Vagina (tissue), 2 donors: ENCODE results near the gene P3H2. TPM values are rescaled to one million over a fixed set of nuclear protein-coding genes. Genes with fewer than 3 reads are reported as not detected.

ENCODE experiments used
- DNase-seq, 2 donors: peaks; one replicate each; pipeline ENCODE4 v3.0.0-alpha.2; 2017; ENCODE audit errors: extremely low spot score in 2 of 2
- H3K27ac ChIP-seq: fragments of 200-600 bp; sonication (generic); one replicate; pipeline ENCODE4 v1.5.1; 2019
- H3K27me3 ChIP-seq: fragments of 200-600 bp; sonication (generic); one replicate; pipeline ENCODE4 v1.5.1; 2019
- H3K36me3 ChIP-seq, 2 donors: fragments of 200-600 bp; sonication (generic); one replicate each; pipeline ENCODE4 v1.5.1; 2017 to 2019
- H3K4me1 ChIP-seq: fragments of 200-600 bp; sonication (generic); one replicate; pipeline ENCODE4 v1.5.1; 2019
- H3K4me3 ChIP-seq, 2 donors: fragments of 200-600 bp; sonication (generic); 1 replicate in 1 of 2; 2 replicates in 1 of 2; pipeline ENCODE4 v1.5.1; 2016 to 2019
- H3K9me3 ChIP-seq: fragments of 200-600 bp; sonication (generic); one replicate; pipeline ENCODE4 v1.5.1; 2019
- POLR2A ChIP-seq, 2 donors: fragments of 450-650 bp; IDR thresholded peaks; one replicate each; pipeline ENCODE4 v1.6.1; 2017; ENCODE audit warnings: antibody characterized with exemption in 2 of 2, mild to moderate bottlenecking in 2 of 2, moderate library complexity in 2 of 2
- POLR2AphosphoS5 ChIP-seq, 2 donors: sonication (generic); formaldehyde crosslinking; IDR thresholded peaks; one replicate each; pipeline ENCODE4 v1.9.0; 2017; ENCODE audit warnings: antibody characterized with exemption in 2 of 2, mild to moderate bottlenecking in 2 of 2, low read depth in 1 of 2; ENCODE audit not compliant: insufficient read depth in 1 of 2
- intact Hi-C: fragments of 100-400 bp; cut with DNase I; formaldehyde crosslinking; loops from one replicate; pipeline ENCODE4 v1.15.1; 2023
- total RNA-seq: library from RNA; depleted of rRNA; stranded (reverse); fragments of >200 nt; gene quantifications from one replicate; pipeline ENCODE4 v1.2.3, GENCODE V29; 2016
- TF ChIP-seq, protein P1 (sequence below), 3 experiments: fragments of 450-650 bp in 2 of 3; fragments of 200-600 bp in 1 of 3; sonication (generic) in 1 of 3; IDR thresholded peaks; one replicate each; pipeline ENCODE4 v1.5.1; 2017 to 2019; ENCODE audit warnings: antibody characterized with exemption in 3 of 3, mild to moderate bottlenecking in 2 of 3, moderate library complexity in 2 of 3

Gene P3H2, protein sequence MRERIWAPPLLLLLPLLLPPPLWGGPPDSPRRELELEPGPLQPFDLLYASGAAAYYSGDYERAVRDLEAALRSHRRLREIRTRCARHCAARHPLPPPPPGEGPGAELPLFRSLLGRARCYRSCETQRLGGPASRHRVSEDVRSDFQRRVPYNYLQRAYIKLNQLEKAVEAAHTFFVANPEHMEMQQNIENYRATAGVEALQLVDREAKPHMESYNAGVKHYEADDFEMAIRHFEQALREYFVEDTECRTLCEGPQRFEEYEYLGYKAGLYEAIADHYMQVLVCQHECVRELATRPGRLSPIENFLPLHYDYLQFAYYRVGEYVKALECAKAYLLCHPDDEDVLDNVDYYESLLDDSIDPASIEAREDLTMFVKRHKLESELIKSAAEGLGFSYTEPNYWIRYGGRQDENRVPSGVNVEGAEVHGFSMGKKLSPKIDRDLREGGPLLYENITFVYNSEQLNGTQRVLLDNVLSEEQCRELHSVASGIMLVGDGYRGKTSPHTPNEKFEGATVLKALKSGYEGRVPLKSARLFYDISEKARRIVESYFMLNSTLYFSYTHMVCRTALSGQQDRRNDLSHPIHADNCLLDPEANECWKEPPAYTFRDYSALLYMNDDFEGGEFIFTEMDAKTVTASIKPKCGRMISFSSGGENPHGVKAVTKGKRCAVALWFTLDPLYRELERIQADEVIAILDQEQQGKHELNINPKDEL
- total RNA-seq, result 41.7 TPM

DNA sequence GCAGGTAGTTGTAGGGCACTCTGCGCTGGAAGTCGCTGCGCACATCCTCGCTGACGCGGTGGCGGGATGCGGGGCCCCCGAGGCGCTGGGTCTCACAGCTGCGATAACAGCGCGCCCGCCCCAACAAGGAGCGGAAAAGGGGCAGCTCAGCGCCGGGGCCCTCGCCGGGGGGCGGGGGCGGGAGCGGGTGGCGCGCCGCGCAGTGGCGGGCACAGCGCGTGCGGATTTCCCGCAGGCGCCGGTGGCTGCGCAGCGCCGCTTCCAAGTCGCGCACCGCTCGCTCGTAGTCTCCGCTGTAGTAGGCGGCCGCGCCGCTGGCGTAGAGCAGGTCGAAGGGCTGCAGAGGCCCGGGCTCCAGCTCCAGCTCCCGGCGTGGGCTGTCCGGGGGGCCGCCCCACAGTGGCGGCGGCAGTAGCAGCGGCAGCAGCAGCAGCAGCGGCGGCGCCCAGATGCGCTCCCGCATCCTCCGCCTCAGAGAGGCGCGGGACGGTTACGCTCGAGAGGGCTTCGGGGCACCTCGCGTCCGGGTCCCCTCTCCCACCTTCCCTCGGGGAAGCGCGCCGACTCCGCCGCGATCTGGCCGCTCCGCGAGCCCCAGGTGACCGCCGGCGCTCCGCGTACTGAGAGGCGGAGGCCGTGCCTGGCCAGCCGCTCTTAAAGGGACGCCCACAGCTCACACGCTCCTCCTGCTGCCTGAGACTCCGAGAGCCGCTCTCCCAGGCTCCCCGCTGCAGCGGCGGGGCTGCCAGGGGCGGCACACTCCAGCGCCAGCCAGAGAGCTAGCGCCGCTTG is at the start of gene P3H2:
TSS of gene P3H2 (minus strand) at position 629 of the 792 bp plus-strand sequence. CDS start at position 463, 166 bp downstream.
- DNase-seq, result no peak
- no peaks in the 10 kb centered on the region for H3K9me3 ChIP-seq
- TF ChIP-seq POLR2A (IDR thresholded peaks at IDR 0.05) (no peak), POLR2AphosphoS5 (IDR thresholded peaks at IDR 0.05; ENCODE audit: insufficient read depth in 1 of 2, low read depth in 1 of 2) (peak in 1 of 2 donors; percentile 78)
- TF ChIP-seq, protein P1, sequence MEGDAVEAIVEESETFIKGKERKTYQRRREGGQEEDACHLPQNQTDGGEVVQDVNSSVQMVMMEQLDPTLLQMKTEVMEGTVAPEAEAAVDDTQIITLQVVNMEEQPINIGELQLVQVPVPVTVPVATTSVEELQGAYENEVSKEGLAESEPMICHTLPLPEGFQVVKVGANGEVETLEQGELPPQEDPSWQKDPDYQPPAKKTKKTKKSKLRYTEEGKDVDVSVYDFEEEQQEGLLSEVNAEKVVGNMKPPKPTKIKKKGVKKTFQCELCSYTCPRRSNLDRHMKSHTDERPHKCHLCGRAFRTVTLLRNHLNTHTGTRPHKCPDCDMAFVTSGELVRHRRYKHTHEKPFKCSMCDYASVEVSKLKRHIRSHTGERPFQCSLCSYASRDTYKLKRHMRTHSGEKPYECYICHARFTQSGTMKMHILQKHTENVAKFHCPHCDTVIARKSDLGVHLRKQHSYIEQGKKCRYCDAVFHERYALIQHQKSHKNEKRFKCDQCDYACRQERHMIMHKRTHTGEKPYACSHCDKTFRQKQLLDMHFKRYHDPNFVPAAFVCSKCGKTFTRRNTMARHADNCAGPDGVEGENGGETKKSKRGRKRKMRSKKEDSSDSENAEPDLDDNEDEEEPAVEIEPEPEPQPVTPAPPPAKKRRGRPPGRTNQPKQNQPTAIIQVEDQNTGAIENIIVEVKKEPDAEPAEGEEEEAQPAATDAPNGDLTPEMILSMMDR (IDR thresholded peaks at IDR 0.05), result peak in 2 of 3 experiments; percentile 10 to 28
- H3K4me3 ChIP-seq, result peak within 1 kb of the TSS; percentile 71 to 81
- intact Hi-C loops, result loop anchor here (10.0 kb wide), 1 partner anchor 146 kb away; no protein-coding TSS in a partner anchor
- H3K27ac ChIP-seq, result peak within 1 kb of the TSS; percentile 89
- H3K4me1 ChIP-seq, result peaks cover 47% of the 10 kb centered on the region
- no peaks in the 10 kb centered on the region for H3K27me3 ChIP-seq
- H3K36me3 ChIP-seq, result no peaks in the 10 kb centered on the region

DNA sequence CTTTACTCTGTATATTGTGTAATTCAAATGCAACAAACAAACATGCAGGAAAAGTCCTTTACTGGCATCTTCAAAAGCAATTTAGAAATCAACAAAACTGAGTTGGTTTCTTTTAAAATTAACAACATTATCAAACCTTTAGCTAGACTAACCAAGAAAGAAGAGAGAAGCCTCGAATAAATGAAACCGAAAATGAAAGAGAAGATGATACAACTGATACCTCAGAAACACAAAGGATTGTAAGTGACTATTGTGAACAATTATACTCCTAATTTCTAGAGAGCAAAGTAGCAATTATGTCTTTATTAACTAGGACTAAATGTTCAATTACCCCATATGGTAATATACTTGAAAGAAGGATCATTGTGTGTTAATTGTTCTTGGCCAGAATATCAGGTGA is 49.2 kb upstream of the P3H2 start:
- no peak for TF ChIP-seq POLR2A (IDR thresholded peaks at IDR 0.05)
- TF ChIP-seq, protein P1 (IDR thresholded peaks at IDR 0.05), result no peak
- TF ChIP-seq POLR2AphosphoS5 (IDR thresholded peaks at IDR 0.05; ENCODE audit: insufficient read depth in 1 of 2, low read depth in 1 of 2), result no peak
- H3K4me3 ChIP-seq, result no peak overlapping the region
- no peak for DNase-seq

DNA sequence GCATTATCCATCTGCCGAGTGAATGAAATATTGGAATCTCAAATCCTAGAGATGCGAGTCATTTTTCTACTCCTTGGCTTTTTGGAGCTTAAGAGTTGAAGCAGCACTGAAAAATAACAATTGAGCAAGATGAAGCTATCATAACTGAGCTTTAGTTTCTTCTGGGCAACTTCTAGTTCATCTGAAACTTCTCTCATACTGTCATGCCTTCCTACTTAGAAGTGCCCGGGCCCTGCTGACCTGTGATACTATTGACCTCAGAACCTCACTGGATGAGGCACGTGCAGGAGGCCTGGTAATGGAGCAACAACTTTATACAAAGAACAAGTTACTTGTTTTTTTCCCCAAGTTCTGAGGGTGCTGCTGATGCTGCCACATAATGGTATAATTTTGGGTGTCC is 48.5 kb upstream of the P3H2 start:
- no peak for DNase-seq
- Histone ChIP-seq H3K9me3 (no peaks in the 10 kb centered on the region), H3K27me3 (no peaks in the 10 kb centered on the region), H3K36me3 (no peaks in the 10 kb centered on the region), H3K27ac (no peak overlapping the region), H3K4me1 (no peaks in the 10 kb centered on the region), H3K4me3 (no peak overlapping the region)
- intact Hi-C loops, result no loop called here
- TF ChIP-seq, protein P1 (IDR thresholded peaks at IDR 0.05), result no peak
- TF ChIP-seq POLR2AphosphoS5 (IDR thresholded peaks at IDR 0.05; ENCODE audit: insufficient read depth in 1 of 2, low read depth in 1 of 2), result no peak
- no peak for TF ChIP-seq POLR2A (IDR thresholded peaks at IDR 0.05)

More for the DNA sequence above, 49.2 kb upstream of the P3H2 start:
- Histone ChIP-seq H3K36me3 (no peaks in the 10 kb centered on the region), H3K27me3 (no peaks in the 10 kb centered on the region), H3K9me3 (no peaks in the 10 kb centered on the region), H3K27ac (no peak overlapping the region), H3K4me1 (no peaks in the 10 kb centered on the region)
- intact Hi-C loops, result no loop called here

DNA sequence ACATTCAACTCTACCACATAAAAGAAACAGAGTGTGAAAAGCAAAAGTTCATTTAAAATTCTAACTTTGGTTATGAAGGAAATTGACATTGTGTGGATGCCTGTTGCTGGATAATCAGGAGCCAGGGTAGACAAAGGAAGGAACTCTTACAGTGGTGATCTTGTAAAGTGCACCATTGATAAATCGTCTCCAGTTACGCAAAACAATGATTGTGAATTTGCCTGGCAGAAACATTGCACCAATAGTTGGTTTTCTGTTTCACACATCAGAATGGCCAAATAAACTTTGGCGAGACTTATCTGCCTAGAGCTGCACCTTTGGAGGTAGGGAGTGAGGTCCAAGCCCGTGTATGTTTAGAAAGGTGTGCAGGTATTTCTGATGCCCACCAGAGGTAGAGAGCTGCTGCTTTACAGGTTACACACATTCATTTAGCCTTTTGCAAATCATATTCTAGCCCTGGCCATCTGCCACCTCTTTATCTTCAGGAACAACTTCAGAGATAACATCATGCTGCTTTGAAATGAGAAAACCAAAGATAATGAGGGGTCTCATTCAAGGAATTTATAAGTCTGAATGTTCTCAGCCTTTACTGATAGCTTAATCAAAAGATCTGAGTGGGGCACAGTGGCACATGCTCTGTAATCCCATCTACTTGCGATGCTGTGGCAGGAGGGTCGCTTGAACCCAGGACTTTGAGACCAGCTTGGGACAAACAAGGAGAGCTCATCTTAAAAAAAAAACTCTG is 47.4 kb upstream of the P3H2 start:
- Histone ChIP-seq H3K27me3 (no peaks in the 10 kb centered on the region), H3K36me3 (no peaks in the 10 kb centered on the region), H3K9me3 (no peaks in the 10 kb centered on the region), H3K4me3 (no peak overlapping the region), H3K27ac (no peak overlapping the region), H3K4me1 (no peaks in the 10 kb centered on the region)
- intact Hi-C loops, result no loop called here
- DNase-seq, result no peak
- TF ChIP-seq POLR2AphosphoS5 (IDR thresholded peaks at IDR 0.05; ENCODE audit: insufficient read depth in 1 of 2, low read depth in 1 of 2), result no peak
- no peak for TF ChIP-seq POLR2A (IDR thresholded peaks at IDR 0.05)
- TF ChIP-seq, protein P1 (IDR thresholded peaks at IDR 0.05), result no peak
